ENCODE measurements around the gene RFPL4AL1. TPM values are rescaled to one million over a fixed set of nuclear protein-coding genes. Genes with fewer than 3 reads are reported as not detected.

Gene RFPL4AL1
- total RNA-seq = not detected in 2 replicates

GRCh38 chr19:55768818-55769217 lies at the start of gene RFPL4AL1:
RFPL4AL1 (plus strand) TSS chr19:55769118; CDS start chr19:55771805, 2,687 bp downstream.

GRCh38 chr19:55738302-55738701 lies 30.6 kb upstream of the RFPL4AL1 start, which contains the start of gene NLRP9:
NLRP9 (minus strand) TSS chr19:55738402; CDS start chr19:55738374, 28 bp downstream.

GRCh38 chr19:55758797-55759196 lies 10.1 kb upstream of the RFPL4AL1 start, which contains the start of gene RFPL4A:
RFPL4A (plus strand) TSS chr19:55759097; CDS start chr19:55761801, 2,704 bp downstream.

Other genes starting within 250 kb of the RFPL4AL1 start
- not detected in 2 replicates for gene SBK2, start 232.0 kb upstream of the RFPL4AL1 start, total RNA-seq
- 0.32 TPM in 1 of 2 replicates, not detected in the other for gene SBK3, start 223.6 kb upstream of the RFPL4AL1 start, total RNA-seq
- gene ZNF579, start 188.3 kb upstream of the RFPL4AL1 start, total RNA-seq = 3.2 TPM in 2 replicates
- gene FIZ1, start 169.6 kb upstream of the RFPL4AL1 start, total RNA-seq = 1.8 and 2.6 TPM in 2 replicates
- 7.8 and 10.3 TPM in 2 replicates for gene ZNF524, start 168.8 kb upstream of the RFPL4AL1 start, total RNA-seq
- gene ZNF865, start 163.5 kb upstream of the RFPL4AL1 start, total RNA-seq = 0.61 and 0.65 TPM in 2 replicates
- 3.6 and 3.8 TPM in 2 replicates for gene ZNF784, start 144.6 kb upstream of the RFPL4AL1 start, total RNA-seq
- 1.9 and 2.7 TPM in 2 replicates for gene ZNF580, start 128.1 kb upstream of the RFPL4AL1 start, total RNA-seq
- gene ZNF581, start 125.5 kb upstream of the RFPL4AL1 start, total RNA-seq = 16.1 and 21.4 TPM in 2 replicates
- gene CCDC106, start 120.9 kb upstream of the RFPL4AL1 start, total RNA-seq = 7.6 and 7.8 TPM in 2 replicates
- 87.7 and 143 TPM in 2 replicates for gene U2AF2, start 114.1 kb upstream of the RFPL4AL1 start, total RNA-seq
- gene EPN1, start 93.9 kb upstream of the RFPL4AL1 start, total RNA-seq = 19.2 and 50.8 TPM in 2 replicates
- not detected in 2 replicates for gene NLRP9, start 30.7 kb upstream of the RFPL4AL1 start, total RNA-seq
- gene RFPL4A, start 10.0 kb upstream of the RFPL4AL1 start, total RNA-seq = under 0.01 TPM in 1 of 2 replicates, not detected in the other
- gene NLRP11, start 62.9 kb downstream of the RFPL4AL1 start, total RNA-seq = not detected in 2 replicates
- not detected in 2 replicates for gene NLRP4, start 67.4 kb downstream of the RFPL4AL1 start, total RNA-seq
- gene NLRP13, start 163.2 kb downstream of the RFPL4AL1 start, total RNA-seq = not detected in 2 replicates
- not detected in 2 replicates for gene NLRP8, start 178.7 kb downstream of the RFPL4AL1 start, total RNA-seq
- gene NLRP5, start 217.7 kb downstream of the RFPL4AL1 start, total RNA-seq = not detected in 2 replicates

Measured in epithelial cell of umbilical artery (primary cell).